A204.1 (cell line): Measurements from ENCODE around the gene PPP1R36.
"Not testable (repeated sequence)": the region's sequence is repeated elsewhere in the genome, so short reads cannot be mapped to it uniquely, and the experiment has no call there.

Experiments used
- FAIRE-seq: peaks from 2 replicates; lab custom pipeline; 2012; peaks lifted over from hg19 to GRCh38; lab: Jason Lieb, UNC

The PPP1R36 gene

GRCh38 chr14:64612971-64613666, 63.4 kb downstream of the PPP1R36 start:
- FAIRE-seq = no peak

GRCh38 chr14:64614166-64614565, 64.4 kb downstream of the PPP1R36 start:
- FAIRE-seq = no peak

GRCh38 chr14:64614805-64615391, 65.1 kb downstream of the PPP1R36 start:
- FAIRE-seq = no peak

GRCh38 chr14:64617872-64618408, 68.2 kb downstream of the PPP1R36 start:
- not testable (repeated sequence) for FAIRE-seq

- FAIRE-seq = no peak
Observed at GRCh38 chr14:64620910-64621309, 71.1 kb downstream of the PPP1R36 start.

- FAIRE-seq = no peak
Observed at GRCh38 chr14:64623554-64624165, 73.9 kb downstream of the PPP1R36 start.

GRCh38 chr14:64625386-64626232, 75.8 kb downstream of the PPP1R36 start:
- FAIRE-seq = no peak

GRCh38 chr14:64628940-64629408, 79.2 kb downstream of the PPP1R36 start:
- FAIRE-seq = no peak

- FAIRE-seq = no peak
Observed at GRCh38 chr14:64630778-64631177, 81.0 kb downstream of the PPP1R36 start.

GRCh38 chr14:64631222-64631621, 81.5 kb downstream of the PPP1R36 start:
- not testable (repeated sequence) for FAIRE-seq

GRCh38 chr14:64632056-64632455, 82.3 kb downstream of the PPP1R36 start:
- FAIRE-seq = no peak

GRCh38 chr14:64634558-64634957, 84.8 kb downstream of the PPP1R36 start:
- no peak for FAIRE-seq

GRCh38 chr14:64636208-64636979, 86.6 kb downstream of the PPP1R36 start:
- peak; percentile 78 for FAIRE-seq

- FAIRE-seq = no peak
Observed at GRCh38 chr14:64636980-64637429, 87.2 kb downstream of the PPP1R36 start.

GRCh38 chr14:64637735-64638473, 88.1 kb downstream of the PPP1R36 start:
- FAIRE-seq = no peak

GRCh38 chr14:64638625-64639024, 88.9 kb downstream of the PPP1R36 start:
- FAIRE-seq = no peak
